ENCODE measurements around the gene ACVR1C. TPM values are rescaled to one million over a fixed set of nuclear protein-coding genes. Genes with fewer than 3 reads are reported as not detected.
"Not testable (repeated sequence)": the region's sequence is repeated elsewhere in the genome, so short reads cannot be mapped to it uniquely, and the experiment has no call there.

ACVR1C gene
- total RNA-seq, 2 donors from 2014 or later = 2.6 to 10.0 TPM

- ATAC-seq (no peak), DNase-seq (no peak)
- intact Hi-C loops (cut with DNase I) = loop anchor here (2.0 to 10.0 kb wide), 2 partner anchors 288 to 290 kb away; no protein-coding TSS in a partner anchor
Measured at GRCh38 chr2:157592948-157593347, 35.7 kb downstream of the ACVR1C start.

GRCh38 chr2:157592374-157592773 lies 36.3 kb downstream of the ACVR1C start:
- DNase-seq = no peak
- no peak for ATAC-seq
- intact Hi-C loops (cut with DNase I) = loop anchor here (2.0 to 10.0 kb wide), 2 partner anchors 288 to 290 kb away; no protein-coding TSS in a partner anchor

- ATAC-seq = no peak
Measured at GRCh38 chr2:157587576-157587975, 41.1 kb downstream of the ACVR1C start.

GRCh38 chr2:157574165-157574564 lies 54.5 kb downstream of the ACVR1C start:
- ATAC-seq = no peak
- no peak for DNase-seq
- intact Hi-C loops (cut with DNase I) = no loop called here

More at GRCh38 chr2:157587576-157587975, 41.1 kb downstream of the ACVR1C start:
- intact Hi-C loops (cut with DNase I) = no loop called here
- no peak for DNase-seq

- intact Hi-C loops (cut with DNase I) = no loop called here
- DNase-seq = no peak
- no peak for ATAC-seq
Measured at GRCh38 chr2:157572725-157573124, 55.9 kb downstream of the ACVR1C start.

GRCh38 chr2:157566623-157567022 lies 62.0 kb downstream of the ACVR1C start:
- DNase-seq; ATAC-seq; intact Hi-C loops (cut with DNase I): not testable (repeated sequence)

- intact Hi-C loops (cut with DNase I); DNase-seq; ATAC-seq: not testable (repeated sequence)
Measured at GRCh38 chr2:157566113-157566512, 62.6 kb downstream of the ACVR1C start.

- intact Hi-C loops (cut with DNase I) = no loop called here
- DNase-seq = no peak
- no peak for ATAC-seq
Measured at GRCh38 chr2:157565550-157565949, 63.1 kb downstream of the ACVR1C start.

- intact Hi-C loops (cut with DNase I) = no loop called here
- ATAC-seq (no peak), DNase-seq (no peak)
Measured at GRCh38 chr2:157559890-157560289, 68.8 kb downstream of the ACVR1C start.

GRCh38 chr2:157559461-157559860 lies 69.2 kb downstream of the ACVR1C start:
- ATAC-seq = no peak
- intact Hi-C loops (cut with DNase I) = no loop called here
- no peak for DNase-seq

GRCh38 chr2:157559061-157559460 lies 69.6 kb downstream of the ACVR1C start:
- intact Hi-C loops (cut with DNase I) = no loop called here
- ATAC-seq = no peak

GRCh38 chr2:157557770-157558169 lies 70.9 kb downstream of the ACVR1C start:
- ATAC-seq = no peak
- intact Hi-C loops (cut with DNase I) = no loop called here
- no peak for DNase-seq

More at GRCh38 chr2:157559061-157559460, 69.6 kb downstream of the ACVR1C start:
- DNase-seq = no peak

- no peak for DNase-seq
- intact Hi-C loops (cut with DNase I) = no loop called here
- ATAC-seq = no peak
Measured at GRCh38 chr2:157540102-157540501, 88.6 kb downstream of the ACVR1C start.

- DNase-seq (no peak), ATAC-seq (no peak)
- intact Hi-C loops (cut with DNase I) = no loop called here
Measured at GRCh38 chr2:157538064-157538463, 90.6 kb downstream of the ACVR1C start.

- no peak for ATAC-seq
- DNase-seq = no peak
- intact Hi-C loops (cut with DNase I) = no loop called here
Measured at GRCh38 chr2:157536815-157537214, 91.8 kb downstream of the ACVR1C start.

GRCh38 chr2:157528963-157529751 lies 99.5 kb downstream of the ACVR1C start:
- ATAC-seq = no peak
- intact Hi-C loops (cut with DNase I) = no loop called here
- DNase-seq = no peak

- no peak for ATAC-seq
- no peak for DNase-seq
- intact Hi-C loops (cut with DNase I) = no loop called here
Measured at GRCh38 chr2:157526070-157526469, 102.6 kb downstream of the ACVR1C start.

- no peak for ATAC-seq
- intact Hi-C loops (cut with DNase I) = no loop called here
- DNase-seq = no peak
Measured at GRCh38 chr2:157523270-157524247, 105.1 kb downstream of the ACVR1C start.

GRCh38 chr2:157514966-157515365 lies 113.7 kb downstream of the ACVR1C start:
- DNase-seq; intact Hi-C loops (cut with DNase I); ATAC-seq: not testable (repeated sequence)

GRCh38 chr2:157509744-157510143 lies 118.9 kb downstream of the ACVR1C start:
- ATAC-seq (no peak), DNase-seq (no peak)
- intact Hi-C loops (cut with DNase I) = no loop called here

Data from left cardiac atrium (tissue), 4 donors.